K562 (cell line): ENCODE measurements around the gene CLTB. TPM values are rescaled to one million over a fixed set of nuclear protein-coding genes. Genes with fewer than 3 reads are reported as not detected.
A peak's percentile ranks its signal among the peaks of the same experiment; 100 is the strongest.

Source experiments
- ATAC-seq: fragments of 200-7000 bp; cut with Tn5 transposase; 3 replicates; pipeline ENCODE4 v1.9.1; 2020; ENCODE audit warnings: moderate library complexity
- BruUV-seq: library from RNA; stranded (reverse); fragments of 400-500 nt; replicated peaks from 2 replicates; lab custom pipeline; 2021; lab: Mats Ljungman, UMichigan
- CTCF ChIA-PET: fragments of 300-600 bp; formaldehyde crosslinking; extraction: SDS; loops from one replicate; lab custom pipeline; 2021; ENCODE audit warnings: low intra/inter-chr PET ratio; lab: Yijun Ruan, JAX
- POLR2A ChIA-PET: fragments of 300-600, 350-650 bp; sonication (Branson Sonifier 250); formaldehyde crosslinking; extraction: SDS; loops from one replicate; lab custom pipeline; 2021; ENCODE audit warnings: antibody characterized with exemption, inconsistent platforms; lab: Yijun Ruan, JAX
- DNase-seq, 4 experiments: peaks; one replicate each; pipeline versions ENCODE4 v3.0.0 to v3.0.0-alpha.2; 2011 to 2018; ENCODE audit warnings: low spot score in 3 of 4, mixed read lengths in 3 of 4; ENCODE audit errors: extremely low read depth in 1 of 4
- FAIRE-seq: peaks from 2 replicates; lab custom pipeline; 2011; peaks lifted over from hg19 to GRCh38; lab: Jason Lieb, UNC
- H2AFZ ChIP-seq: 2 replicates; pipeline ENCODE4 v1.6.0; 2011; ENCODE audit warnings: low read depth, low read length, control low read depth, inconsistent platforms
- H3K27ac ChIP-seq: fragments of 200-600 bp; 3 replicates; pipeline ENCODE4 v1.8.0; 2011; ENCODE audit warnings: low read depth, mild to moderate bottlenecking, control low read depth, inconsistent platforms, low read length, moderate library complexity, mixed read lengths; ENCODE audit errors: extremely low read depth
- H3K27me3 ChIP-seq, 2 experiments: fragments of 300-600 bp in 1 of 2; 2 replicates in 1 of 2; 3 replicates in 1 of 2; pipeline versions ENCODE4 v1.6.0 to v1.8.0; 2011; ENCODE audit warnings: inconsistent platforms in 2 of 2, low read length in 2 of 2, mild to moderate bottlenecking in 1 of 2, mixed read lengths in 1 of 2, moderate library complexity in 1 of 2; ENCODE audit not compliant: control insufficient read depth in 2 of 2, insufficient read depth in 2 of 2
- H3K36me3 ChIP-seq: fragments of 300-600 bp; 3 replicates; pipeline ENCODE4 v1.8.0; 2011; ENCODE audit warnings: mild to moderate bottlenecking, low read length, inconsistent platforms; ENCODE audit not compliant: control insufficient read depth, insufficient read depth
- H3K4me1 ChIP-seq, 2 experiments: fragments of 200-600 bp in 1 of 2; replicated peaks in 1 of 2; 2 replicates in 1 of 2; 3 replicates in 1 of 2; pipeline versions ENCODE4 v1.5.1 to v1.8.0; 2011; ENCODE audit warnings: inconsistent platforms in 2 of 2, low read length in 2 of 2, mild to moderate bottlenecking in 1 of 2, mixed read lengths in 1 of 2, moderate library complexity in 1 of 2; ENCODE audit not compliant: control insufficient read depth in 2 of 2, insufficient read depth in 2 of 2
- H3K4me2 ChIP-seq: 2 replicates; pipeline ENCODE4 v1.6.1; 2011; ENCODE audit warnings: low read length, control low read depth, inconsistent platforms, mixed read lengths; ENCODE audit not compliant: insufficient read depth
- H3K4me3 ChIP-seq: fragments of 200-600 bp; sonication (generic), shearing (Covaris generic); 2 replicates; pipeline ENCODE4 v1.5.1; 2016; ENCODE audit warnings: control low read depth, inconsistent platforms
- H3K79me2 ChIP-seq: fragments of 200-600 bp; 3 replicates; pipeline ENCODE4 v1.8.0; 2011; ENCODE audit warnings: low read length, inconsistent platforms; ENCODE audit not compliant: control insufficient read depth, insufficient read depth
- H3K9ac ChIP-seq, 2 experiments: 2 replicates each; pipeline versions ENCODE4 v1.6.0 to v1.6.1; 2011; ENCODE audit warnings: low read depth in 2 of 2, low read length in 2 of 2, control low read depth in 1 of 2, inconsistent platforms in 1 of 2, mild to moderate bottlenecking in 1 of 2, mixed read lengths in 1 of 2; ENCODE audit not compliant: insufficient read depth in 1 of 2
- H3K9me1 ChIP-seq: one replicate; pipeline ENCODE4 v1.6.0; 2011; ENCODE audit warnings: inconsistent platforms, mild to moderate bottlenecking, low read length, moderate library complexity; ENCODE audit not compliant: control insufficient read depth, insufficient read depth
- H3K9me3 ChIP-seq: replicated peaks from 2 replicates; pipeline ENCODE4 v1.5.1; 2011; ENCODE audit warnings: low read depth, low read length, inconsistent platforms; ENCODE audit not compliant: control insufficient read depth, insufficient read depth
- H4K20me1 ChIP-seq: replicated peaks from 2 replicates; pipeline ENCODE4 v1.6.1; 2011; ENCODE audit warnings: low read length, inconsistent platforms, mixed read lengths; ENCODE audit not compliant: control insufficient read depth, insufficient read depth
- ARID1B ChIP-seq: fragments of 450-650 bp; IDR thresholded peaks from 2 replicates; pipeline ENCODE4 v1.6.1; 2016; ENCODE audit warnings: antibody characterized with exemption, mild to moderate bottlenecking, inconsistent platforms
- ASH1L ChIP-seq: fragments of 450-650 bp; IDR thresholded peaks from 2 replicates; pipeline ENCODE4 v1.6.1; 2018; ENCODE audit warnings: borderline replicate concordance, mild to moderate bottlenecking, low read depth; ENCODE audit not compliant: partially characterized antibody
- CBFA2T2 ChIP-seq: fragments of 450-650 bp; conservative IDR thresholded peaks from 2 replicates; pipeline ENCODE4 v1.6.1; 2017; ENCODE audit warnings: mild to moderate bottlenecking
- CBFA2T3 ChIP-seq: fragments of 450-650 bp; IDR thresholded peaks from 2 replicates; pipeline ENCODE4 v1.6.1; 2017
- CHD4 ChIP-seq: fragments of 200-600 bp; sonication (generic); IDR thresholded peaks from 3 replicates; pipeline ENCODE4 v1.6.1; 2012; ENCODE audit warnings: low read depth, mild to moderate bottlenecking, mixed read lengths, low read length, inconsistent platforms; ENCODE audit not compliant: insufficient read depth, insufficient replicate concordance, poor library complexity, severe bottlenecking
- EP300 ChIP-seq: IDR thresholded peaks from 2 replicates; pipeline ENCODE4 v1.6.1; 2012; ENCODE audit warnings: low read length, improper control_type of control experiment
- GTF2F1 ChIP-seq: IDR thresholded peaks from 2 replicates; pipeline ENCODE4 v1.6.1; 2011; ENCODE audit warnings: low read depth, low read length, improper control_type of control experiment
- HMGN3 ChIP-seq: IDR thresholded peaks from 2 replicates; pipeline ENCODE4 v1.6.1; 2011; ENCODE audit warnings: borderline replicate concordance, low read depth, mild to moderate bottlenecking, mixed read lengths, low read length; ENCODE audit not compliant: insufficient read length; ENCODE audit errors: extremely low read depth
- HNRNPLL ChIP-seq: fragments of 200-400 bp; formaldehyde crosslinking; IDR thresholded peaks from 2 replicates; pipeline ENCODE4 v1.6.1; 2017; ENCODE audit warnings: low read length, low read depth, mild to moderate bottlenecking; ENCODE audit not compliant: poor library complexity, severe bottlenecking
- JUND ChIP-seq, 2 experiments: IDR thresholded peaks; 2 replicates in 1 of 2; 3 replicates in 1 of 2; pipeline ENCODE4 v1.6.1; 2011; ENCODE audit warnings: borderline replicate concordance in 2 of 2, low read depth in 2 of 2, low read length in 2 of 2, improper control_type of control experiment in 1 of 2, missing biosample characterization in 1 of 2, missing genetic modification characterization in 1 of 2, missing genetic modification reagents in 1 of 2
- KLF10 ChIP-seq: fragments of 250-450 bp; sonication (Bioruptor Pico); IDR thresholded peaks from 2 replicates; pipeline ENCODE4 v1.6.1; 2021; ENCODE audit warnings: matching md5 sums
- MAFK ChIP-seq: IDR thresholded peaks from 2 replicates; pipeline ENCODE4 v1.6.1; 2011; ENCODE audit warnings: low read length, improper control_type of control experiment
- NCOR1 ChIP-seq: fragments of 450-650 bp; IDR thresholded peaks from 2 replicates; pipeline ENCODE4 v1.6.1; 2016; ENCODE audit warnings: mild to moderate bottlenecking, moderate library complexity
- PBX2 ChIP-seq, 2 experiments: IDR thresholded peaks in 1 of 2; conservative IDR thresholded peaks in 1 of 2; 2 replicates each; pipeline ENCODE4 v1.6.1; 2016; ENCODE audit warnings: low read depth in 2 of 2, mild to moderate bottlenecking in 1 of 2, missing compliant biosample characterization in 1 of 2, missing genetic modification characterization in 1 of 2, moderate library complexity in 1 of 2
- PHB ChIP-seq: fragments of 250-450 bp; sonication (Bioruptor Pico); IDR thresholded peaks from 2 replicates; pipeline ENCODE4 v1.5.0; 2021
- RCOR1 ChIP-seq, 2 experiments: IDR thresholded peaks; 2 replicates each; pipeline ENCODE4 v1.6.1; 2012; ENCODE audit warnings: low read depth in 2 of 2, low read length in 2 of 2, borderline replicate concordance in 1 of 2, improper control_type of control experiment in 1 of 2
- SAFB2 ChIP-seq: fragments of 200-400 bp; formaldehyde crosslinking; IDR thresholded peaks from 2 replicates; pipeline ENCODE4 v1.6.1; 2018; ENCODE audit warnings: borderline replicate concordance, low read length, low read depth, moderate library complexity; ENCODE audit not compliant: severe bottlenecking
- TCF3 ChIP-seq: sonication (generic); formaldehyde crosslinking; IDR thresholded peaks from 2 replicates; pipeline ENCODE4 v1.4.0; 2020; ENCODE audit warnings: mild to moderate bottlenecking, missing genetic modification reagents
- ZEB2 ChIP-seq: fragments of 450-650 bp; IDR thresholded peaks from 2 replicates; pipeline ENCODE4 v1.6.1; 2016
- ZNF121 ChIP-seq: sonication (generic); formaldehyde crosslinking; conservative IDR thresholded peaks from 2 replicates; pipeline ENCODE4 v1.8.0; 2022; ENCODE audit warnings: missing genetic modification reagents
- ZNF766 ChIP-seq: fragments of 200-800 bp; sonication (Bioruptor generic); conservative IDR thresholded peaks from 2 replicates; pipeline ENCODE4 v1.6.1; 2016; ENCODE audit warnings: missing genetic modification characterization, missing compliant biosample characterization
- WGBS: fragments of 100-300 bp; shearing (Covaris generic); methylation state at CpG from one replicate; pipeline ENCODE4 v1.1.6; 2016; ENCODE audit warnings: low coverage, mixed read lengths; ENCODE audit not compliant: insufficient coverage; ENCODE audit errors: missing lambda C conversion rate; 5-methylcytosine and 5-hydroxymethylcytosine counted together
- in situ Hi-C: fragments of 300-500 bp; cut with MboI; formaldehyde crosslinking; loops from 4 replicates; pipeline ENCODE4 v1.15.0; 2018; ENCODE audit warnings: inconsistent platforms, mixed read lengths
- intact Hi-C: fragments of 100-400 bp; cut with micrococcal nuclease; formaldehyde crosslinking; loops from 2 replicates; pipeline ENCODE4 v1.14.2; 2022
- polyA plus RNA-seq, 8 experiments: library from polyadenylated mRNA; depleted of rRNA in 4 of 8; stranded (reverse) in 5 of 8; unstranded in 3 of 8; fragments of >200 nt; fragmentation: Nextera tagmentation in 2 of 8; fragmentation: Illumina TruSeq in 1 of 8; extraction: Ambion mirVana in 2 of 8; extraction: Trizol in 1 of 8; gene quantifications; 2 replicates each; pipeline versions ENCODE4 v1.2.1 to v1.2.3, GENCODE V29; 2011 to 2014; ENCODE audit warnings: inconsistent platforms in 1 of 8, missing spikeins in 1 of 8
- total RNA-seq, 7 experiments: library from RNA; depleted of rRNA in 6 of 7; stranded (reverse); fragments of >200 nt in 6 of 7; fragmentation: Illumina TruSeq in 2 of 7; extraction: Trizol in 2 of 7; gene quantifications; 2 replicates each; pipeline versions ENCODE4 v1.2.1 to v1.2.3, GENCODE V29; 2011 to 2021; ENCODE audit warnings: low replicate concordance in 1 of 7

CLTB gene
- total and polyA plus RNA-seq, 9 of the 15 experiments (the other 6 are each of a cell fraction or from before 2014, with no cell fraction given) = 1.8 to 117 (median 39.0) TPM

DNA sequence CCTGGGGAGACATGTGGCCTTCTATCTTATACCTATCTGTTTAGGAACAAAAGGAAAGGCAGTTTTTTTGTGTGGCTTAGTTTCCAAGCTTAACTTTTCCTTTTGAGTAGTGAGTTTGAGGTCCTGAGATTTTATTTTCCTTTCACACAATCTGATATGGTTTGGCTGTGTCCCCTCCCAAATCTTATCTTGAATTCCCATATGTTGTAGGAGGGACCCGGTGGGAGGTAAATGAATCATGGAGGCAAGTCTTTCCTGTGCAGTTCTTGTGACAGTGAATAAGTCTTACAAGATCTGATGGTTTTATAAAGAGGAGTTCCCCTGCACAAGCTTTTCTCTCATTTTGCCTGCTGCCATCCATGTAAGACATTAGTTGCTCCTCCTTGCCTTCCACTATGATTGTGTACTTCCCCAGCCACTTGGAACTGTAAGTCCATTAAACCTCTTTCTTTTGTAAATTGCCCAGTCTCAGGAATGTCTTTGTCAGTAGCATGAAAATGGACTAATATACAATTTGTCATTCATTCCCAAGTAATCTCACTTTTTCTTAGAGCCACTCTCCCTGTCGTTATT lies 4.7 kb upstream of the CLTB start:
- peak in 1 of 4 experiments; percentile 56 for DNase-seq
- H3K9me3 ChIP-seq = peaks cover 6% of the 10 kb centered on the region
- in situ Hi-C loops = no loop called here
- H3K79me2 ChIP-seq = peaks cover 2% of the 10 kb centered on the region
- H3K4me3 ChIP-seq = no peak overlapping the region
- no peaks in the 10 kb centered on the region for H3K27me3 ChIP-seq
- no peak overlapping the region for H3K4me2 ChIP-seq
- no peaks in the 10 kb centered on the region for H3K36me3 ChIP-seq
- ATAC-seq = no peak
- H3K9ac ChIP-seq = no peak overlapping the region
- ChIA-PET CTCF (no interaction called here), POLR2A (interaction anchor here (0.9 to 1.0 kb wide), 2 partner anchors 9 to 149 kb away, joined by 3 read pairs; no protein-coding TSS in a partner anchor)
- WGBS = 0% methylated on average over 2 of the region's 2 CpGs
- no peak overlapping the region for H3K27ac ChIP-seq
- no peak for FAIRE-seq
- H3K9me1 ChIP-seq = no peaks in the 10 kb centered on the region
- BruUV-seq = no TSS peak
- intact Hi-C loops = no loop called here
- H3K4me1 ChIP-seq = peaks cover 5 to 11% of the 10 kb centered on the region in 2 experiments; a peak in 4 of 5 replicates
- no peak overlapping the region for H2AFZ ChIP-seq
- H4K20me1 ChIP-seq = no peaks in the 10 kb centered on the region
- TF ChIP-seq ARID1B (peak; percentile 83), ZNF766 (CRISPR knock-in tag) (peak; percentile 66; the same call in 1 of the 2 replicates), GTF2F1 (no peak), EP300 (peak; percentile 62), HMGN3 (no peak), CBFA2T3 (peak; percentile 83), JUND (IDR thresholded peaks at IDR 0.05; ENCODE audit: borderline replicate concordance, low read depth, low read length) (peak; percentile 41; the same call in 1 of the 2 replicates), JUND (tag; IDR thresholded peaks at IDR 0.05; ENCODE audit: borderline replicate concordance, low read depth, low read length) (no peak), RCOR1 (IDR thresholded peaks at IDR 0.05; ENCODE audit: borderline replicate concordance in 1 of 2, low read depth in 2 of 2, low read length in 2 of 2) (peak in 1 of 2 experiments; percentile 88; a peak in 2 of 4 replicates), KLF10 (CRISPR knock-in tag) (no peak), MAFK (no peak), HNRNPLL (no peak), CHD4 (no peak), TCF3 (CRISPR knock-in tag) (peak; percentile 56), ZNF121 (CRISPR knock-in tag) (no peak), SAFB2 (no peak), ASH1L (no peak), CBFA2T2 (peak; percentile 65), NCOR1 (peak; percentile 21; the same call in 1 of the 2 replicates), PBX2 (CRISPR knock-in tag; IDR thresholded peaks at IDR 0.05; ENCODE audit: low read depth) (no peak), PBX2 (tag; conservative IDR thresholded peaks at IDR 0.05; ENCODE audit: low read depth) (no peak), ZEB2 (peak; percentile 39; the same call in 1 of the 2 replicates), PHB (CRISPR knock-in tag) (no peak)
